K562 treated with DMSO at 1 percent for 4 hours (cell line): ENCODE measurements around the gene CROCC2. TPM values are rescaled to one million over a fixed set of nuclear protein-coding genes. Genes with fewer than 3 reads are reported as not detected.

Experiments used
- total RNA-seq: library from RNA; unstranded; fragments of 300-600 nt; gene quantifications from 2 replicates; pipeline ENCODE4 v1.2.3, GENCODE V29; 2022; ENCODE audit not compliant: insufficient read depth

Gene CROCC2
- total RNA-seq: not detected in 2 replicates

GRCh38 chr2:240906141-240906910, at the start of gene CROCC2:
Gene CROCC2 (plus strand): TSS chr2:240906336. CDS start chr2:240906514, 178 bp downstream.

GRCh38 chr2:240868286-240869108, 37.6 kb upstream of the CROCC2 start, which contains the start of gene AGXT:
Gene AGXT (plus strand): TSS chr2:240868824. CDS start chr2:240868866, 42 bp downstream.

GRCh38 chr2:240895656-240896388, 10.3 kb upstream of the CROCC2 start, which contains the start of gene MAB21L4:
Gene MAB21L4 (minus strand): TSS chr2:240896156. CDS start chr2:240895997, 159 bp downstream.

GRCh38 chr2:240997856-240998705, 91.9 kb downstream of the CROCC2 start, which contains the start of gene SNED1:
Gene SNED1 (plus strand): TSS chr2:240998618. CDS start chr2:240998838, 220 bp downstream.

Other genes starting within 250 kb of the CROCC2 start
- gene AQP12B, start 223.5 kb upstream of the CROCC2 start, total RNA-seq: not detected in 2 replicates
- gene AQP12A, start 214.5 kb upstream of the CROCC2 start, total RNA-seq: not detected in 2 replicates
- 2.0 TPM in 1 of 2 replicates, not detected in the other for gene KIF1A, start 86.1 kb upstream of the CROCC2 start, total RNA-seq
- gene AGXT, start 37.5 kb upstream of the CROCC2 start, total RNA-seq: not detected in 2 replicates
- not detected in 2 replicates for gene MAB21L4, start 10.2 kb upstream of the CROCC2 start, total RNA-seq
- gene SNED1, start 92.3 kb downstream of the CROCC2 start, total RNA-seq: 0.28 TPM in 1 of 2 replicates, not detected in the other
- 6.7 and 9.1 TPM in 2 replicates for gene MTERF4, start 196.0 kb downstream of the CROCC2 start, total RNA-seq
- 8.8 and 11.8 TPM in 2 replicates for gene PASK, start 243.1 kb downstream of the CROCC2 start, total RNA-seq
- gene PPP1R7, start 244.1 kb downstream of the CROCC2 start, total RNA-seq: 39.6 and 44.2 TPM in 2 replicates